Epithelial cell of proximal tubule (primary cell): ENCODE results near the gene GCDH. TPM values are rescaled to one million over a fixed set of nuclear protein-coding genes. Genes with fewer than 3 reads are reported as not detected.

Experiments used
- DNase-seq: peaks from one replicate; pipeline ENCODE4 v3.0.0-alpha.2; 2011; ENCODE audit warnings: low read depth
- H3K4me3 ChIP-seq: 2 replicates; pipeline ENCODE4 v1.5.1; 2011; ENCODE audit warnings: low read depth, mild to moderate bottlenecking, low read length
- CTCF ChIP-seq: conservative IDR thresholded peaks from 2 replicates; pipeline ENCODE4 v1.5.1; 2012; ENCODE audit warnings: low read depth, mild to moderate bottlenecking, low read length
- total RNA-seq: library from RNA; depleted of rRNA; stranded (reverse); fragments of >200 nt; gene quantifications from 2 replicates; pipeline ENCODE4 v1.2.3, GENCODE V29; 2015

Gene GCDH
- total RNA-seq, 1 donor from 2014 or later = 43.4 TPM

GRCh38 chr19:12856653-12857052 lies 34.3 kb upstream of the GCDH start:
- no peak for DNase-seq
- no peak overlapping the region for H3K4me3 ChIP-seq
- TF ChIP-seq CTCF = no peak

GRCh38 chr19:12858041-12858928 lies 32.7 kb upstream of the GCDH start:
- DNase-seq = no peak
- no peak for TF ChIP-seq CTCF
- no peak overlapping the region for H3K4me3 ChIP-seq

GRCh38 chr19:12859546-12859945 lies 31.4 kb upstream of the GCDH start:
- no peak for TF ChIP-seq CTCF
- no peak for DNase-seq
- no peak overlapping the region for H3K4me3 ChIP-seq

GRCh38 chr19:12864143-12864542 lies 26.8 kb upstream of the GCDH start:
- no peak for DNase-seq
- TF ChIP-seq CTCF = no peak
- no peak overlapping the region for H3K4me3 ChIP-seq

GRCh38 chr19:12864721-12865715 lies 25.9 kb upstream of the GCDH start:
- no peak for DNase-seq
- TF ChIP-seq CTCF = no peak
- H3K4me3 ChIP-seq = no peak overlapping the region

- H3K4me3 ChIP-seq = no peak overlapping the region
- no peak for DNase-seq
- TF ChIP-seq CTCF = no peak
Measured at GRCh38 chr19:12865746-12866415, 25.1 kb upstream of the GCDH start.
